ENCODE results near the gene EXOC8. TPM values are rescaled to one million over a fixed set of nuclear protein-coding genes. Genes with fewer than 3 reads are reported as not detected.
"Not testable (repeated sequence)": the region's sequence is repeated elsewhere in the genome, so short reads cannot be mapped to it uniquely, and the experiment has no call there.

The EXOC8 gene
- total RNA-seq, 1 donor from 2014 or later = 17.4 TPM

GRCh38 chr1:231357187-231357772 is 19.6 kb upstream of the EXOC8 start:
- DNase-seq (ENCODE audit: low read depth) (no peak), FAIRE-seq (no peak)
- no peak for TF ChIP-seq CTCF (IDR thresholded peaks at IDR 0.05; ENCODE audit: insufficient read depth, low read length, severe bottlenecking)
- H3K4me3 ChIP-seq (ENCODE audit: low read depth, low read length) = no peak overlapping the region
- H3K27me3 ChIP-seq (ENCODE audit: control insufficient read depth, insufficient read depth, low read length) = no peaks in the 10 kb centered on the region
- H3K36me3 ChIP-seq (ENCODE audit: control insufficient read depth, insufficient read depth, low read length) = peaks cover 1% of the 10 kb centered on the region

- no peaks in the 10 kb centered on the region for H3K27me3 ChIP-seq (ENCODE audit: control insufficient read depth, insufficient read depth, low read length)
- no peak for TF ChIP-seq CTCF (IDR thresholded peaks at IDR 0.05; ENCODE audit: insufficient read depth, low read length, severe bottlenecking)
- no peak for DNase-seq (ENCODE audit: low read depth)
- no peak overlapping the region for H3K4me3 ChIP-seq (ENCODE audit: low read depth, low read length)
- peaks cover 4% of the 10 kb centered on the region for H3K36me3 ChIP-seq (ENCODE audit: control insufficient read depth, insufficient read depth, low read length)
- FAIRE-seq = no peak
Measured at GRCh38 chr1:231355171-231355570, 17.5 kb upstream of the EXOC8 start.

- DNase-seq (ENCODE audit: low read depth) (no peak), FAIRE-seq (no peak)
- TF ChIP-seq CTCF (IDR thresholded peaks at IDR 0.05; ENCODE audit: insufficient read depth, low read length, severe bottlenecking) = no peak
- H3K27me3 ChIP-seq (ENCODE audit: control insufficient read depth, insufficient read depth, low read length) = no peaks in the 10 kb centered on the region
- H3K4me3 ChIP-seq (ENCODE audit: low read depth, low read length) = no peak overlapping the region
- peaks cover 4% of the 10 kb centered on the region for H3K36me3 ChIP-seq (ENCODE audit: control insufficient read depth, insufficient read depth, low read length)
Measured at GRCh38 chr1:231354330-231355020, 16.8 kb upstream of the EXOC8 start.

GRCh38 chr1:231353086-231353485 is 15.4 kb upstream of the EXOC8 start:
- no peak for FAIRE-seq
- Histone ChIP-seq H3K36me3 (ENCODE audit: control insufficient read depth, insufficient read depth, low read length) (peaks cover 4% of the 10 kb centered on the region), H3K27me3 (ENCODE audit: control insufficient read depth, insufficient read depth, low read length) (no peaks in the 10 kb centered on the region), H3K4me3 (ENCODE audit: low read depth, low read length) (no peak overlapping the region)
- no peak for TF ChIP-seq CTCF (IDR thresholded peaks at IDR 0.05; ENCODE audit: insufficient read depth, low read length, severe bottlenecking)
- DNase-seq (ENCODE audit: low read depth) = no peak

- H3K4me3 ChIP-seq (ENCODE audit: low read depth, low read length) = no peak overlapping the region
- no peak for TF ChIP-seq CTCF (IDR thresholded peaks at IDR 0.05; ENCODE audit: insufficient read depth, low read length, severe bottlenecking)
- FAIRE-seq (no peak), DNase-seq (ENCODE audit: low read depth) (no peak)
- H3K36me3 ChIP-seq (ENCODE audit: control insufficient read depth, insufficient read depth, low read length) = peaks cover 4% of the 10 kb centered on the region
- no peaks in the 10 kb centered on the region for H3K27me3 ChIP-seq (ENCODE audit: control insufficient read depth, insufficient read depth, low read length)
Measured at GRCh38 chr1:231351816-231352215, 14.2 kb upstream of the EXOC8 start.

GRCh38 chr1:231348856-231349255 is 11.2 kb upstream of the EXOC8 start:
- not testable (repeated sequence) for H3K36me3 ChIP-seq (ENCODE audit: control insufficient read depth, insufficient read depth, low read length); H3K27me3 ChIP-seq (ENCODE audit: control insufficient read depth, insufficient read depth, low read length); H3K4me3 ChIP-seq (ENCODE audit: low read depth, low read length); DNase-seq (ENCODE audit: low read depth); FAIRE-seq

Measured in bronchial epithelial cell (primary cell).